HUES48 (cell line): ENCODE measurements around the gene SLC5A10.
A peak's percentile ranks its signal among the peaks of the same experiment; 100 is the strongest.

ENCODE experiments used
- H3K27ac ChIP-seq: one replicate; pipeline ENCODE4 v1.7.0; 2013; ENCODE audit warnings: low read depth, low read length, inconsistent platforms
- H3K27me3 ChIP-seq: 2 replicates; pipeline ENCODE4 v1.6.1; 2013; ENCODE audit warnings: mild to moderate bottlenecking, low read length; ENCODE audit not compliant: control insufficient read depth, insufficient read depth
- H3K36me3 ChIP-seq: 2 replicates; pipeline ENCODE4 v1.6.1; 2013; ENCODE audit warnings: low read length; ENCODE audit not compliant: control insufficient read depth, insufficient read depth
- H3K4me1 ChIP-seq: 2 replicates; pipeline ENCODE4 v1.6.1; 2013; ENCODE audit warnings: mild to moderate bottlenecking, low read length; ENCODE audit not compliant: control insufficient read depth, insufficient read depth
- H3K4me3 ChIP-seq: 2 replicates; pipeline ENCODE4 v1.5.1; 2013; ENCODE audit warnings: mild to moderate bottlenecking, low read depth, low read length
- H3K9ac ChIP-seq: 2 replicates; pipeline ENCODE4 v1.6.1; 2013; ENCODE audit warnings: mild to moderate bottlenecking, low read depth, low read length, moderate library complexity
- H3K9me3 ChIP-seq: 2 replicates; pipeline ENCODE4 v1.6.1; 2013; ENCODE audit warnings: low read length; ENCODE audit not compliant: control insufficient read depth, insufficient read depth

SLC5A10 gene

DNA sequence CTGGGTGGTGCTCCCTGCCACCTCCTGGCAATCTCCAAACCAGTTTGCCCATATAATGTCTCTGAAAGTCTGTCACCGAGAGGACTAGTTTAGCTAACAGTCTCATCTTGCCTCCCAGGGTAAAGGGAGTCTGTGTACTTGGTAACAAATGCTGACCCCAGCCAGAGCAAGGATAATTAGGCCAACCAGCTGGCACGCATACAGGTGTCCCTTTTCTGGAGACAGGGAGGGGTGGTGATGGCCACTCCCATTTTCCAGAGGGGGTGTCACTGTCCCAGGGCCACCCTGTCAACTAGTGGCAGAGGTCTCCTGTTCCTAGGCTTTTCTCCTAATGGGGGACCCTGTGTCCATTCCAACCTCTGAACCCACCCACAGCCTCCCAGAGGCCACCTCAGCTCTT, 44.5 kb downstream of the SLC5A10 start:
- Histone ChIP-seq H3K36me3 (peaks cover 30% of the 10 kb centered on the region), H3K9ac (no peak overlapping the region), H3K27me3 (no peaks in the 10 kb centered on the region), H3K4me3 (no peak overlapping the region), H3K27ac (no peak overlapping the region), H3K9me3 (no peaks in the 10 kb centered on the region), H3K4me1 (no peaks in the 10 kb centered on the region)

- no peaks in the 10 kb centered on the region for H3K27me3 ChIP-seq
- no peaks in the 10 kb centered on the region for H3K9me3 ChIP-seq
- peaks cover 42% of the 10 kb centered on the region for H3K36me3 ChIP-seq
- H3K4me1 ChIP-seq = peaks cover 9% of the 10 kb centered on the region; the same call in 1 of the 2 replicates
- no peak overlapping the region for H3K27ac ChIP-seq
- H3K9ac ChIP-seq = no peak overlapping the region
- no peak overlapping the region for H3K4me3 ChIP-seq
These were observed 45.8 kb downstream of the SLC5A10 start for GRCh38 chr17:18997650-18998196.

- Histone ChIP-seq H3K9ac (no peak overlapping the region), H3K4me1 (peaks cover 9% of the 10 kb centered on the region; the same call in 1 of the 2 replicates), H3K9me3 (no peaks in the 10 kb centered on the region), H3K27ac (no peak overlapping the region), H3K4me3 (no peak overlapping the region), H3K36me3 (peaks cover 41% of the 10 kb centered on the region), H3K27me3 (no peaks in the 10 kb centered on the region)
These were observed 47.4 kb downstream of the SLC5A10 start for GRCh38 chr17:18999394-18999793.

DNA sequence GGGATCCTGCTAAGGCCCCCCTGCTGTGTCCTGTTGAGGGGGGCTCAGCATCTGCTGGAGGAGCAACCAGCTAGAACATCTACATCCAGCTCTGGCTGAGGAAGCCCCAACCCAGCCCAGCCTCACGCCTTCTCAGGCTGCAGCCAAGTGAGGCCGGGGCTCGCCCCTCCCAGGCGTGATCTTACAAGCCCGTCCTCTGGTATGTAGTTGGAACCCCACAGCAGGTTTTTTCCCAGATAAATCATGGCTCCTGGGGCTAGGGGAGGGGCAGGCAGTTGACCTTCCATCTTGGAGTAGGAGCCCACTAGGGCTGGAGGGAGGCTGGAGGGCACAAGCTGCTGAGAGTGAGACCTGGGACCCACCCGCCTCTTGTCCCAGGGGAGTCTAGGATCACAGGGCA, 47.9 kb downstream of the SLC5A10 start:
- H3K36me3 ChIP-seq = peaks cover 41% of the 10 kb centered on the region
- no peaks in the 10 kb centered on the region for H3K9me3 ChIP-seq
- H3K4me3 ChIP-seq = no peak overlapping the region
- peaks cover 11% of the 10 kb centered on the region; the same call in 1 of the 2 replicates for H3K4me1 ChIP-seq
- H3K27me3 ChIP-seq = no peaks in the 10 kb centered on the region
- no peak overlapping the region for H3K27ac ChIP-seq
- H3K9ac ChIP-seq = no peak overlapping the region

- Histone ChIP-seq H3K9me3 (no peaks in the 10 kb centered on the region), H3K27me3 (no peaks in the 10 kb centered on the region), H3K4me3 (no peak overlapping the region), H3K9ac (no peak overlapping the region), H3K36me3 (peaks cover 41% of the 10 kb centered on the region), H3K4me1 (peaks cover 15% of the 10 kb centered on the region), H3K27ac (no peak overlapping the region)
These were observed 48.8 kb downstream of the SLC5A10 start for GRCh38 chr17:19000531-19001325.

DNA sequence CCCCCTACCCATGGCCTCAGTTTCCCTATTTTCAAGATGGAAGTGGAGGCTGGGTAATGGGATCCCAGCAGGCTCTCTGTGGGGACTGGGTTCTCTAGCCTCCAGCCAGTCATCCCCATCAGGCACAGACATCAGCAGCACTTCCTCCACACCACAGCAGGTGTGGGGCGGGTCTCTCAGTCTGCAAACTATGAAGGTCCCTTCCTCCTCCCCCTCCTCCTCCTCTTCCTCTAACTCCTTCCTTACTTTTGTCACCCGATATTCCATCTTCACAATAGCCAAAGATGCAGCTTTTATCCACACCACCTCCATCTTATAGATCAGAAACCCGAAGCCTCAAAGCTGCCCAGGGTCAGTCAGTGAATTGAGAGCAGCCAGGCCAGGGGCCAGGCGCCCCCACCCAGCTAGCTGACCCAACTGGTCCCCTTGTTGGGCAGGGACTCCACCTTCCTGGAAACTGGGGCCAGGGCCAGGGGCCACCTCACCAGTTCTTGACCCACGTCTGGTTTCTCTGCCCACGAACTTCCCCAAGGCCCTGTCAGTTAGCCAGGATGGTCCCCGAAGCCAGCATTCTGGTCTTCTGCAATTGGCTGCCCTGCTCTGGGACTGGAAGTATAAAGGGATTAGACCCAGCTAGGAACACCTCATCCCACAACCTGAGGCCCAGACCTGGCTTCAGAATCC, 50.1 kb downstream of the SLC5A10 start:
- no peak overlapping the region for H3K4me3 ChIP-seq
- H3K9me3 ChIP-seq = 0 out of 2 replicates have a peak, but pooled peaks cover 6% of the 10 kb centered on the region
- H3K9ac ChIP-seq = no peak overlapping the region
- H3K27ac ChIP-seq = no peak overlapping the region
- peaks cover 41% of the 10 kb centered on the region for H3K36me3 ChIP-seq
- H3K4me1 ChIP-seq = peaks cover 15% of the 10 kb centered on the region
- no peaks in the 10 kb centered on the region for H3K27me3 ChIP-seq

DNA sequence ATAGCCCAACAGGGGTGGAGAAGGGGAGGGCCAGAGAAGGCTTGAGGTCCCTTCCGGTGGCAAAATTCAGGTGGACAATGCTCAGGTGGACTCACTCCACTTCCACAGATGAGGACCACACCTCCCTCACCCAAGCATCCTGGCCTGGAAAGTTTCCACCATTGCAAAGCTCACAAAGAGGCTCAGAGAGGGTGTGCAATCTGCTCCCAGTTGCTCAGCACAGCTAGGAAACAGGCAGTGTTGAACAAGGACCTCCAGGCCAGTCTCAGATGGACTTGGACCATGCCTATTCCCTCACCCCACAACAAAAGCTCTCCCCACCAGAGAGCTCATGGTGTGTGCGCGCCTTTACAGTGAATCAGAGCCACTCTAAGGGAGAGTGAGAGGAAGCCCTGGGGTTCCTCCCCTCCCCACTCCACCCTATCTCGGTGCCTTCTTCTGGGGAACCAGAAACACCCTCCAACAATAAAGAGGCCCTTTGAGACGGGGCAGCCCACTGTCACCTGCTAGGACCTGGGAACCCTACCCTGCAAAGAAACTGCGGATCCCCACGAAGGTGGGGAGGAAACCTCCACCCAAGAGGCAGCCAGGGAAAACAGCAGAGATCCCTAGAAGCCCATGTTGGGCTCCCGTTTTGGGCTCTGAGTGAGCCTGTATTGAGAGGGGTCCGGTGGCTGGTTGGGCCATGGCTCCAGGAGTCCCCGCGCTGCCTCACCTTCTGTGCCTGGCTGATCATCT, 51.0 kb downstream of the SLC5A10 start:
- H3K9me3 ChIP-seq = 0 out of 2 replicates have a peak, but pooled peaks cover 6% of the 10 kb centered on the region
- no peak overlapping the region; the same call in 1 of the 2 replicates for H3K9ac ChIP-seq
- peak overlapping the region; percentile 90 for H3K4me3 ChIP-seq
- H3K27me3 ChIP-seq = no peaks in the 10 kb centered on the region
- no peak overlapping the region for H3K27ac ChIP-seq
- H3K4me1 ChIP-seq = peaks cover 15% of the 10 kb centered on the region
- H3K36me3 ChIP-seq = peaks cover 41% of the 10 kb centered on the region

DNA sequence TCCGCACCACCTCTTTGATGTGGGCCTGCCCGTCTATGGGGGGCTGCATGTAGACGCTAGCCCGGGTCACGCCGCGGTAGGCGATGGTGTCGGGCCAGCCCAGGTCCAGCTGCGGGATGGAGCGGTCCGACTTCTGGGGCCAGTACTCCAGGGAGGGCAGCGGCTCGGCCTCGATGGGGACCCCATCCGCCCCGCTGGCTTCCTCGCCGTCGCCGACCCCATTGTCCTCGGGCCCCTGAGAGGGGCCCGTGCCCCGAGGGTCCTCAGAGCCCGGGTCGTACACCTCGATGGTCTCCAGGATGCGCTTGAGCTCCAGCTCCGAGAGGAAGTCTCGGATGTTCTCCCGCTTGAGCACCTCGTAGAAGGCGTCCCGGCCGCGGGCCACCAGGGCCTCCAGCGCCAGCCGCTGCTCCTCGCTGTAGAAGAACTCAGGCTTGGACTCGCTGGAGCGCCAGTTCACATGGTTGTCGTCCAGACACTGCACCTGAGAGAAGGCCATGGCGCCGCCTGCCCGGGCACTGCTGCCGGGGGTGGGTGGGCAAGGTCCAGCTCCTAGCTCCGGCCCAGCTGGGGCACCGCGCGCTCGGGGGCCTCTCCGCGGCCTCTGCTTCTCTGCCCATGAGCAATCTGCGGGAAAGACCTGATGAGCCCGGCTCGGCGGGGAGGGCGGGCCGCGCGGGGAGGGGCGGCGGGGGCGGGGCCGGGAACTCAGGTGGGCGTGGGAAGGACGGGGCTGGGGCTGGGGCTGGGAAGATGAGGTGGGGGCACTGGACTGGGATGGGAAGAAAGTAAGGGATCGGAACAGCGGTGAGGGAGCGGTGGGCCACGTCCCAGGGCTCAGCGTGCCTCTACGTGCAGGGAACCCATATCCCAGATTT, 51.8 kb downstream of the SLC5A10 start:
- H3K4me3 ChIP-seq = peak overlapping the region; percentile 90
- peaks cover 41% of the 10 kb centered on the region for H3K36me3 ChIP-seq
- peak overlapping the region; percentile 63 for H3K9ac ChIP-seq
- peaks cover 15% of the 10 kb centered on the region for H3K4me1 ChIP-seq
- no peaks in the 10 kb centered on the region for H3K27me3 ChIP-seq
- H3K9me3 ChIP-seq = 0 out of 2 replicates have a peak, but pooled peaks cover 6% of the 10 kb centered on the region
- peak overlapping the region; percentile 90 for H3K27ac ChIP-seq

GRCh38 chr17:19004421-19005136, 52.6 kb downstream of the SLC5A10 start, which contains the start of gene FAM83G:
Gene FAM83G (minus strand): TSS chr17:19004764. CDS start chr17:19004041, 723 bp downstream.
- Histone ChIP-seq H3K36me3 (peaks cover 37% of the 10 kb centered on the region), H3K27me3 (no peaks in the 10 kb centered on the region), H3K4me3 (peak within 1 kb of the TSS; percentile 90), H3K4me1 (peaks cover 15% of the 10 kb centered on the region), H3K9ac (peak within 1 kb of the TSS; percentile 74), H3K27ac (peak within 1 kb of the TSS; percentile 90), H3K9me3 (0 out of 2 replicates have a peak, but pooled peaks cover 6% of the 10 kb centered on the region)
